Activated CD4-positive, CD25-positive, alpha-beta regulatory T cell (primary cell): ENCODE data around the gene MAPK14.

Experiments used
- DNase-seq, 4 experiments: peaks; one replicate each; lab custom pipeline; 2025; lab: John Stamatoyannopoulos, UW

Gene MAPK14

GRCh38 chr6:36035225-36035624 is 7.6 kb downstream of the MAPK14 start:
- no peak for DNase-seq

GRCh38 chr6:36038120-36038876 is 10.7 kb downstream of the MAPK14 start:
- no peak for DNase-seq

GRCh38 chr6:36039112-36039511 is 11.5 kb downstream of the MAPK14 start:
- no peak for DNase-seq

- no peak for DNase-seq
These were observed 13.3 kb downstream of the MAPK14 start for GRCh38 chr6:36040958-36041357.

- no peak for DNase-seq
These were observed 15.1 kb downstream of the MAPK14 start for GRCh38 chr6:36042618-36043260.

GRCh38 chr6:36049582-36049981 is 22.0 kb downstream of the MAPK14 start:
- DNase-seq, result no peak

- no peak for DNase-seq
These were observed 22.7 kb downstream of the MAPK14 start for GRCh38 chr6:36050305-36050704.

- no peak for DNase-seq
These were observed 23.5 kb downstream of the MAPK14 start for GRCh38 chr6:36050947-36051710.

- DNase-seq, result no peak
These were observed 24.5 kb downstream of the MAPK14 start for GRCh38 chr6:36052097-36052496.

GRCh38 chr6:36053878-36054277 is 26.3 kb downstream of the MAPK14 start:
- no peak for DNase-seq

GRCh38 chr6:36054415-36054814 is 26.8 kb downstream of the MAPK14 start:
- no peak for DNase-seq

- no peak for DNase-seq
These were observed 27.3 kb downstream of the MAPK14 start for GRCh38 chr6:36054956-36055355.

- no peak for DNase-seq
These were observed 28.6 kb downstream of the MAPK14 start for GRCh38 chr6:36056178-36056577.

GRCh38 chr6:36061236-36061635 is 33.6 kb downstream of the MAPK14 start:
- DNase-seq, result no peak

GRCh38 chr6:36062247-36062646 is 34.6 kb downstream of the MAPK14 start:
- no peak for DNase-seq

- no peak for DNase-seq
These were observed 35.9 kb downstream of the MAPK14 start for GRCh38 chr6:36063318-36064060.

- DNase-seq, result no peak
These were observed 37.3 kb downstream of the MAPK14 start for GRCh38 chr6:36064770-36065396.

- DNase-seq, result no peak
These were observed 38.3 kb downstream of the MAPK14 start for GRCh38 chr6:36065916-36066315.

GRCh38 chr6:36066817-36067216 is 39.2 kb downstream of the MAPK14 start:
- no peak for DNase-seq

GRCh38 chr6:36067374-36068011 is 39.9 kb downstream of the MAPK14 start:
- DNase-seq, result no peak

- DNase-seq, result no peak
These were observed 40.4 kb downstream of the MAPK14 start for GRCh38 chr6:36068012-36068392.
